HUES64 (cell line): ENCODE measurements around the gene AP3S2.
"Not testable (repeated sequence)": the region's sequence is repeated elsewhere in the genome, so short reads cannot be mapped to it uniquely, and the experiment has no call there.

Source experiments
- H3K27ac ChIP-seq: 2 replicates; pipeline ENCODE4 v1.7.0; 2013; ENCODE audit warnings: low read depth, low read length, inconsistent platforms
- H3K27me3 ChIP-seq: 2 replicates; pipeline ENCODE4 v1.6.1; 2013; ENCODE audit warnings: mild to moderate bottlenecking, low read length; ENCODE audit not compliant: insufficient read depth
- H3K36me3 ChIP-seq: 2 replicates; pipeline ENCODE4 v1.6.1; 2013; ENCODE audit warnings: mild to moderate bottlenecking, low read length; ENCODE audit not compliant: insufficient read depth
- H3K4me1 ChIP-seq: 2 replicates; pipeline ENCODE4 v1.6.1; 2013; ENCODE audit warnings: mild to moderate bottlenecking, low read length, moderate library complexity; ENCODE audit not compliant: insufficient read depth
- H3K4me3 ChIP-seq: 2 replicates; pipeline ENCODE4 v1.5.1; 2013; ENCODE audit warnings: mild to moderate bottlenecking, low read length, moderate library complexity
- H3K9ac ChIP-seq: 2 replicates; pipeline ENCODE4 v1.6.1; 2013; ENCODE audit warnings: mild to moderate bottlenecking, low read depth, low read length
- H3K9me3 ChIP-seq: 2 replicates; pipeline ENCODE4 v1.6.1; 2013; ENCODE audit warnings: low read depth, low read length; ENCODE audit not compliant: insufficient read depth
- WGBS: fragments of 150-250, 120-280 bp; methylation state at CpG from one replicate; pipeline ENCODE4 v1.1.7; 2013; ENCODE audit warnings: missing lambda C conversion rate; 5-methylcytosine and 5-hydroxymethylcytosine counted together

AP3S2 gene

DNA sequence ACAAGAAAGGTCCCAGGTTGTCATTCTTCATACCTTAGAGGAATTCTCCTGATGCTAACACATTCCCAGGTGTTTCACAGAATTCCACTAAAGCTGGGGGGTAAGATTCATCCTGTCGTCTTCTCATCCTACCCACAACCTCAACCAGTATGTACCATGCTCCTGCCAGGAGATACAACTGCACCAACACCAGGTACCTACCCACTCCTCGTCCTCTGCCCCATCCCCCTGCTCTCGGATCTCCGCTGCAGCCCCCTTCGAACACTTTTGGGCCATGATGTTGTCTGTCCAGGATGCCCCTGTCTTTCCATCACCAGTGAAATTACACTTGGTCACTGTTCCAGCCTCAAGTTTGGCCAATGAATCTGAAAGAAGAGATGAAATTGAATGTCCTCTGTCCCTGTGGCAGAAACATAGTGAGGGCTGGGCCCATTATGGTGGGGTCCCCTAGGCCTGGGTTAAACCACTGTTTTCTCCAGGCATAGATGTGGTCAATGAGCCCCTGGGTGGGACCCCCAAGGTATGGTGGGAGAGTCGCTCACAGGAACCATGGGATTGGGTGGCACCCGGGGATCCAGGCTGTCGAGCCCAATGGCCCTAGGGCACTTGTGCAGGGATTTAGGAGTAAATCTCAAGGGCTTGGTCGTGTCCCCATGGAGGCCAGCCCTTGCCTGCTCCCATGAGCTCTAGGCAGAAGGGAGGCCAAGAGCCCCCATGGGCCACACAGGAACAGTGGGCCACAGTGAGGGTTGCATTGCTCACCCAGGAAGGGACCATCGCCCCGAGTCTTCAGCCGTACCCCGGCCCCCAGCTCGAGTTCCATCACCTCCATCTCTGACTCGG lies 9.4 kb upstream of the AP3S2 start:
- Histone ChIP-seq H3K36me3 (0 out of 2 replicates have a peak, but pooled peaks cover 3% of the 10 kb centered on the region), H3K9me3 (no peaks in the 10 kb centered on the region), H3K27me3 (no peaks in the 10 kb centered on the region), H3K9ac (no peak overlapping the region), H3K27ac (no peak overlapping the region), H3K4me3 (no peak overlapping the region), H3K4me1 (no peaks in the 10 kb centered on the region)
- WGBS: 94% methylated on average over 15 of the region's 15 CpGs

DNA sequence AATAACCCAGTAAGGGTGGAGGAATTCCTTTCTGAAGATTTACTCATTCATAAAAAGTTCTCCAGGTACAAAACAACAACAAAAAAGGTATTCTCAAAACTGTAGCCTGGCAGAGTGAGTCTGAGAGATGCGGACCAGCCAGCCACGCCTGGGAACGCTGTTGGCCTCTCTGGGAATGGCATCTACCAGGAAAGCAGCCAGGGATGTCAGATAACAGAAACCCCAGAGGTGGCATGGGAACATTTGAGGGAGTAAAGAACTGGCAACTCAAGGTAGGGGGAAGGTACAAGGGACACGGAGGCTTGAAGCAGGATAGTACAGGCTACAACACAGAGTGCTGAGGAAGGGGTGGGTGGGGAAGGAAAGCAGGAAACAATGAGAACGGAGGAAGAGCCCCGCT lies 7.1 kb upstream of the AP3S2 start:
- no peak overlapping the region for H3K27ac ChIP-seq
- WGBS: 92% methylated on average over 6 of the region's 6 CpGs
- no peaks in the 10 kb centered on the region for H3K4me1 ChIP-seq
- no peak overlapping the region for H3K9ac ChIP-seq
- no peaks in the 10 kb centered on the region for H3K9me3 ChIP-seq
- H3K4me3 ChIP-seq: no peak overlapping the region
- H3K27me3 ChIP-seq: no peaks in the 10 kb centered on the region
- H3K36me3 ChIP-seq: 0 out of 2 replicates have a peak, but pooled peaks cover 3% of the 10 kb centered on the region

DNA sequence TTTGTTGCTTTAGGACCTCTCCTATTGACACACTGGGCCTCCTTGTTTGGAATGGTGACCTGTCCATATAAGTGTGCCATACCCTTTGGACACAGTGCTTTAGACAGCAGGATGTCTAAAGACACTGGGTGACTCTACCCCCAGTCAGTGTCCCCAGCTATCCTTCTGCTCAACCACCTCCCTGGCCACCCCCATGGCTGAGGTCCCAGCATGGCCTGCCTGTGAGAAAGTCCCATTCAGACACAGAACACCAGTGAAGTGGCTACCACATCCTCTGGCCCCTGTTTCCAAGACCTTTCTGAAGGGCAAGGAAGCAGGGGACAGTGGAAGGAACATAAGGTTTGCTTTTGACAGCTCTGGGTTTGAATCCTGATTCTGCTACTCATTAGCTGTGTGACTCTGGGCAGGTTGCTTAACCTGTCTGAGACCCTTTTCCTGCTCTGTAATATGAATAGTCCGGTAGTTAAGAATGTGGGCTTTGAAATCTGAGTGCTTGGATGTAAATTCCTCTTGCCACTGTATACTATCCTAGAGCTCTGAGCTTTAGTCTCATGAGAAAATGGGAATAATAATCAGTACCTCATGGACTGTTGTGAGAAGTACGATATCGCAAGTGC lies 6.3 kb upstream of the AP3S2 start:
- no peak overlapping the region for H3K27ac ChIP-seq
- no peaks in the 10 kb centered on the region for H3K27me3 ChIP-seq
- H3K9ac ChIP-seq: no peak overlapping the region
- H3K9me3 ChIP-seq: no peaks in the 10 kb centered on the region
- WGBS: 100% methylated on average over 3 of the region's 3 CpGs
- H3K4me1 ChIP-seq: no peaks in the 10 kb centered on the region
- H3K4me3 ChIP-seq: no peak overlapping the region
- 0 out of 2 replicates have a peak, but pooled peaks cover 3% of the 10 kb centered on the region for H3K36me3 ChIP-seq

DNA sequence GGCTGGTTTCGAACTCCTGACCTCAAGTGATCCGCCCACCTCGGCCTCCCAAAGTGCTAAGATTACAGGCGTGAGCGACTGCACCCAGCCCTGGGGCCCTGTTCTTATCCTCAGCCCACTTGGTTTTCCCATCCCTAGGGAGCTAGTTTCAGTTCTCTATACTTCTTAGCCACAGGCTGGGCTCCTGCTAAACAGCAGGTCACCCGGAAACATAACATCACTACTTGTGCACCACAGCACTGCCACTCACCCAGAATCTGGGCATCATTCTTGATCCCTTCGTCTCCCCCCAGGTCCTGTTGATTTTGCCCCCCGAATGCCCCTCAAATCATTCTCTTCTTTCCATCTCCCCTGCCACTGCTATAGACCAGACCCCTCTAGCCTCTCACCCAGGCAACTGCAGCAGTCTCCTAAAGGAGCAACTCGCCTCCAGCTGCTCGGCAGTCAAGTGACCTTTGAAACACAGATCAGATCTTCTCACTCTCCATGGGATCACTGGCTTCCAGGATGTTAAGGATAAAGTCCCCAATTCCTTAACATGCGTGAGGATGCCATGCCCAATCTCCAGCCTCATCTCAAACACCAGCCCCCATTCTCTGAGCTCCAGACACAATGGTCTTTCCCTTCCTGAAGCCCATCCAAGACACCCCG lies 5.6 kb upstream of the AP3S2 start:
- no peak overlapping the region for H3K9ac ChIP-seq

DNA sequence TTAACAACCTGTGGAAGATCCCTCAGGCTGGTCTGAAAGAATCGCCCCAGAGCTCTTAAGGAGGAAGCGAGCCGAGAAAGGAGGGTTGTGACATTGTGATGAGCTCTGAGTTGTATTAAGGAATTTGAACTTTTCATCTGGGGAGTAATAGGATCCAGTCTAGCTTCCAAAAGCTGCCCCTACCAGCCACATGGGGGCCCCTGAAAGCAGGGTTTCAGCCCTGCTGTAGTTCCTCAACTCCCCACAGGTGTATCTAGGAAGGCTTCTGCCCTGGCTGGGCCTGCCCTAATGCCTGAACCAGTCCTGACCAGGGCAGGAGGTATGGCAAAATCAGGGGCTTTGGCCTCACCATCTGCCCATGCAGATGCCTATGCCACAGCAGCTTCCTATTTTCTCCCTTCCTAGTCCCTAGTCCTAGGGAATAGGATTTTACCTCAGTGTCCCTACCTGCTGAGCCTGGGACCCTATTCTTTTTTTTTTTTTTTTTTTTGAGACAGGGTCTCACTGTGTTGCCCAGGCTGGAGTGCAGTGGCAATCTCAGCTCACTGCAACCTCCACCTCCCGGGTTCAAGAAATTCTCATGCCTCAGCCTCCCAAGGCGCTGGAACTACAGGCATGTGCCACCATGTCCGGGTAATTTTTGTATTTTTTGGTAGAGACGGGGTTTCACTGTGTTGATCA lies 5.0 kb upstream of the AP3S2 start:
- H3K36me3 ChIP-seq: 0 out of 2 replicates have a peak, but pooled peaks cover 3% of the 10 kb centered on the region
- 79% methylated on average over 7 of the region's 7 CpGs for WGBS
- no peak overlapping the region for H3K27ac ChIP-seq
- no peaks in the 10 kb centered on the region for H3K9me3 ChIP-seq
- H3K27me3 ChIP-seq: no peaks in the 10 kb centered on the region
- H3K4me3 ChIP-seq: no peak overlapping the region
- no peaks in the 10 kb centered on the region for H3K4me1 ChIP-seq
- H3K9ac ChIP-seq: no peak overlapping the region

More for the DNA sequence above, 5.6 kb upstream of the AP3S2 start:
- Histone ChIP-seq H3K9me3 (no peaks in the 10 kb centered on the region), H3K27ac (no peak overlapping the region), H3K4me3 (no peak overlapping the region), H3K36me3 (0 out of 2 replicates have a peak, but pooled peaks cover 3% of the 10 kb centered on the region), H3K4me1 (no peaks in the 10 kb centered on the region), H3K27me3 (no peaks in the 10 kb centered on the region)
- 91% methylated on average over 12 of the region's 12 CpGs for WGBS

DNA sequence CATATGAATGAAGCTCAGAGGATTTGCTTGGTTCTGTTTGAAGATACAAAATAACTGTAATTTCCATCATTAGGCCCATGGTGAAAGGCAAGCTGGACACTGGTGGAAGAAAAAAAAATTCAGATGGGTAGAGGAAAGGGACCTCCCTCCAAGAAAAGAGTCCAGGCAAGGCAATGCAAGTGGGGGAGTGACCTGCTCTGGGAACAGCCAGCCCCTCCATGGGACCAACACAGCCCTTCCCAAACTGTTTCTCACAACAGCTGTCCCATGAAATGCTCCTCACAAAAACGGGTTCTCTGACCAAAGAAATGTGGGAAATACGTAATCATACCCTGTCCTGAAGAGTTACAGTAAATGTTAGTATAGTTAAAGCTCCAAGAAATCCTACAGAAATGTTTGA lies 4.4 kb upstream of the AP3S2 start:
- H3K9ac ChIP-seq: no peak overlapping the region
- WGBS: 75% methylated on average over 1 of the region's 2 CpGs

DNA sequence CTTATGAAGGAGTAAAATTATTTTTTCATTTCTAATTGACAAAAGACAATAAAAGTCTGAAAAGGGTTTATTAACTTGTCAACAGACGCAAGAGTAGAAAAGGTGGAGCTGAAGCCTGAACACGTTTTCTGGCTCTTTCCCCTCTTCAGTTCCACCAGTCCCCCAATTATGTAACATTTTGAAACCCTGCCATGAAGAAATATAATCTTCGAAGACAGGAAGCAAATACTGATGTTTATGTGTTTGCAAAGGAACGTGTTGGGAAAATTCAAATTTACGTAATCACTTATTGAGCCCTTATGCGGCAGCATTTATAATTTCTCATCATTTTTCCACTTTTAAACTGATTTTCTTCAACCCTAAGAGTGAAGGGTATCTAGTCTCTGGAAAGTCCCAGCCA lies 767 bp downstream of the AP3S2 start:
- H3K9ac ChIP-seq: peak overlapping the region; percentile 88
- no peaks in the 10 kb centered on the region for H3K9me3 ChIP-seq
- H3K27ac ChIP-seq: no peak overlapping the region
- no peaks in the 10 kb centered on the region for H3K27me3 ChIP-seq
- peaks cover 4% of the 10 kb centered on the region; the same call in 1 of the 2 replicates for H3K4me1 ChIP-seq
- 75% methylated on average over 5 of the region's 6 CpGs for WGBS
- H3K36me3 ChIP-seq: peaks cover 12% of the 10 kb centered on the region
- H3K4me3 ChIP-seq: peak overlapping the region; percentile 91

More for the DNA sequence above, 4.4 kb upstream of the AP3S2 start:
- no peaks in the 10 kb centered on the region for H3K27me3 ChIP-seq
- H3K9me3 ChIP-seq: no peaks in the 10 kb centered on the region
- 0 out of 2 replicates have a peak, but pooled peaks cover 3% of the 10 kb centered on the region for H3K36me3 ChIP-seq
- no peaks in the 10 kb centered on the region for H3K4me1 ChIP-seq
- H3K27ac ChIP-seq: no peak overlapping the region
- H3K4me3 ChIP-seq: no peak overlapping the region

DNA sequence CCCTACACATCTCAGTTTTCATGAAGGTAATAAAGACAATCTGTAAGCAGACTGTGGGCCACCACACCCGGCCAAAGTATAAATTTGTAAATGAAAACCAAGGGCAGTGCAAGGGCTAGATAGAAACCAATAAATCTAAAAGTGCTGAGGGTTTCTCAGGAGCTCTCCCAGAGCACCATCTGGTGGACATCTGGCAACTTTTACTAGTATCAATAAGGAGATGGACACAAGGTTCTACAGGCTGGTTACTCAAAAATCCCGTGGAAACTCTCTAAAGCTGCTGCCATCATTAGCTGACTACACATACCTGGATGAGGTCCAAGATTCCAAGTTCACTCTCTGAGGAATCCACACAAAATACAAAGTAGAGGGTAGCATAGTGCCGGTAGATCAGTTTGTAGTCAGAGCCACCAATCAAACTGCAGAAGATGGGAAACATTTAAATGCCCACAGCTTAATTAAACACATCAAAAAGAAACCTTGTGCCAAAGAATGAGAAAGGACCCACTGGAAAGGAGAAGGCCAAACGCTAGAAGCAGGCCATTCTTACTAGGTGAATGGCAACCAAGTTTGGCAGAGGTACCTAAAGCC lies 5.5 kb downstream of the AP3S2 start:
- H3K36me3 ChIP-seq: peaks cover 54% of the 10 kb centered on the region
- H3K27ac ChIP-seq: no peak overlapping the region
- no peaks in the 10 kb centered on the region for H3K27me3 ChIP-seq
- no peak overlapping the region for H3K4me3 ChIP-seq
- WGBS: 87% methylated on average over 4 of the region's 4 CpGs
- peaks cover 4% of the 10 kb centered on the region; the same call in 1 of the 2 replicates for H3K4me1 ChIP-seq
- H3K9ac ChIP-seq: no peak overlapping the region
- H3K9me3 ChIP-seq: no peaks in the 10 kb centered on the region

DNA sequence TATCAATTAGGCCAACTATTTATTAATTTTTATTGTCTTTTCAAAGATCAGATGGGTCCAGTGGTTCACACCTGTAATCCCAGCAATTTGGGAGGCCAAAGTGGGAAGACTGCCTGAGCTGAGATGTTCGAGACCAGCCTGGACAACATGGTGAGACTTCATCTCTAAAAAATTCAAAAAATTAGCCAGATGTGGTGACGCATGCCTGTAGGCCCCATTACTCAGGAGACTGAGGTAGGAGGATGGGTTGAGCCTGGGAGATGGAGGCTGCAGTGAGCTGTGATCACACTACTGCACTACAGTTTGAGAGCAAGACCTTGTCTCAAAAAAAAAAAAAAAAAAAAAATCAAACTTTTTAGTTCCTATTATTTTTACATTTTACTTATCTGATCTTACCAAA lies 8.2 kb downstream of the AP3S2 start:
- 98% methylated on average over 2 of the region's 2 CpGs for WGBS
- H3K36me3 ChIP-seq: peaks cover 73% of the 10 kb centered on the region
- no peaks in the 10 kb centered on the region for H3K9me3 ChIP-seq
- no peak overlapping the region for H3K9ac ChIP-seq
- H3K4me3 ChIP-seq: no peak overlapping the region
- no peaks in the 10 kb centered on the region for H3K27me3 ChIP-seq
- no peaks in the 10 kb centered on the region for H3K4me1 ChIP-seq
- no peak overlapping the region for H3K27ac ChIP-seq

DNA sequence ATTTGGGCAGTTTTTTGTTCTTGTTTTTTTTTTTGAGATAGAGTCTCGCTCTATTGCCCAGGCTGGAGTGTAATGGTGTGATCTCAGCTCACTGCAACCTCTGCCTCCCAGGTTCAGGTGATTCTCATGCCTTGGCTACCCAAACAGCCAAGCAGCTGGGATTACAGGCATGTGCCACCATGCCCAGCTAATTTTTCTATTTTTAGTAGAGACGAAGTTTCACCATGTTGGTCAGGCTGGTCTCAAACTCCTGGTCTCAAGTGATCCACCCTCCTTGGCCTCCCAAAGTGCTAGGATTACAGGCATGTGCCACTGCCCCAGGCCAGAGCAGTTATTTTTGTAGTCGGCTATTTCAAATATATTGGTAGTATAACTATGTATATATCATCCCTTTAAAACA lies 8.6 kb downstream of the AP3S2 start:
- H3K27me3 ChIP-seq, H3K9ac ChIP-seq, H3K4me1 ChIP-seq, H3K9me3 ChIP-seq, H3K27ac ChIP-seq, H3K4me3 ChIP-seq: not testable (repeated sequence)
- H3K36me3 ChIP-seq: peaks cover 74% of the 10 kb centered on the region
- WGBS: 100% methylated on average over 2 of the region's 3 CpGs
